ENCODE measurements around the gene LRP1B.

DNA sequence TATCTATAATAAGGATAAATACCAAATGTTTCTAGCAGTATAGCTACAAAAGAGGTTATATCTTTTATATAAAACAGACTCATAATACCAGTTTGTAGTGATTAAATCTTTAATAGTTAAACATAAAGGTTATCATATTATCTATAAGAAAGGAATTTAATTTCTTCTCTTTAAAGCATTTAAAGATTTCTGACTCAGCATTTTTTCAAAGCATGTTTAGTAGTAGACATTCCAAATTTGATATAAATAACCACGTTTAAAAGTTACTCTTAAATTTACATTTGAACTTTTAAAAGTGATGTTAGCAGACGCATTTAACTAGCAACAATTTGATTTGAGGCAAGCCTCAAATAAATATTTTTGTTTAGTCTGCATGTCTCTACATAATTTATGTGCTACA, 1842.6 kb downstream of the LRP1B start:
- no peak for TF ChIP-seq YY1 (IDR thresholded peaks at IDR 0.05; ENCODE audit: insufficient read depth, insufficient read length)
- TF ChIP-seq ZNF274 (IDR thresholded peaks at IDR 0.05; ENCODE audit: low read depth, low read length) = no peak

All from NT2/D1 (cell line).